Iris pigment epithelial cell (primary cell): ENCODE results near the gene ZNF737.
"Not testable (repeated sequence)": the region's sequence is repeated elsewhere in the genome, so short reads cannot be mapped to it uniquely, and the experiment has no call there.

Experiments
- DNase-seq: peaks from one replicate; pipeline ENCODE4 v3.0.0-alpha.2; 2011; ENCODE audit warnings: low read depth

ZNF737 gene

GRCh38 chr19:20565321-20566018 lies at the start of gene ZNF737:
TSS of gene ZNF737 (minus strand) at chr19:20565781. CDS start at chr19:20565640, 141 bp downstream.
- peak; percentile 96 for DNase-seq

DNA sequence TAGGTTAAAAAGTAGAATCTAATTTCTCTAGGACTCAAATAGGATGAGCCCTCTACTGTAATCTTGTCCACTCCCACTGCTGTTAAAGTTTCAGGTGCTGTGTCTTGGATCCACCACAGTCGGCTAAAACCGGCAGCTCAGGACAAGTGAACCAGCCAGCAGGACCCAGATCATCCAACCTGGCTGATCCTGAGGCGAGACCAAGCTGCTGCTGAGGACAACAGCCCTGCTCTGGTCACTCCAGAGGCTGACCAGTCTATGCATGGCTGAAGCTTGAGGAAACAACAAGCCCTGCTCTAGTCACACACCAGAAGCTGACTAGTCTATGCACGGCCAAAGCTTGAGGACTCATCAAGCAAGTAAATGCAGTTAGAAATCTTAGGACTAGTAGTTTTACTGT lies 49.4 kb upstream of the ZNF737 start:
- DNase-seq = not testable (repeated sequence)

DNA sequence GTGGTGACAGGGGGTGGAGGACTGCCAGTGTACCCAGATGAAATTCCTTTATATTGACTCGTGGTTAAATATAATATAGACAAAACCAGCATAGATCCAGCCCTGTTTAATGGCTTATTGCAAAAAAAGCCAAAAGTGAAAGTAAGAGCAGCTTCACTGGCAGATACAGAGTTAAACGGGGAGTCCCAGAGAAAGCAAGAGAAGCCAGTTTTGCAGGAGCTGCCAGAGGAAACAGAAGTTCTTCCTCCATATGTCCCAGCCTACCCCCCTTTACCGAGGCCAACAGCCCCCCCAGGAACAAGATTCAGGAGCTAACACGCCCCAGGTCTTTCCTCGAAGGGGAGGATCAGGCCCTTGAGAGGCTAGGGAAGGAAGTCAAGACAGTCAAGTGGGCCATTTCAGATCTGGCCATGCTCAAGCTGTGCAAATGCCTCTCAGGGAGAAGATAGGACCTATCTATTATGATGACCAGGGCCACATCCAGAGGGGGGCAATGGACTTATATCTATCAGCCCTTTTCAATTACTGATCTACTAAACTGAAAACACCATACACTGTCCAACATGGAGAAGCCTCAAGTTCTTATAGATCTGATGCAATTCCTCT lies 47.2 kb upstream of the ZNF737 start:
- DNase-seq = no peak

- no peak for DNase-seq
Observed at GRCh38 chr19:20611866-20612265, 46.3 kb upstream of the ZNF737 start.

DNA sequence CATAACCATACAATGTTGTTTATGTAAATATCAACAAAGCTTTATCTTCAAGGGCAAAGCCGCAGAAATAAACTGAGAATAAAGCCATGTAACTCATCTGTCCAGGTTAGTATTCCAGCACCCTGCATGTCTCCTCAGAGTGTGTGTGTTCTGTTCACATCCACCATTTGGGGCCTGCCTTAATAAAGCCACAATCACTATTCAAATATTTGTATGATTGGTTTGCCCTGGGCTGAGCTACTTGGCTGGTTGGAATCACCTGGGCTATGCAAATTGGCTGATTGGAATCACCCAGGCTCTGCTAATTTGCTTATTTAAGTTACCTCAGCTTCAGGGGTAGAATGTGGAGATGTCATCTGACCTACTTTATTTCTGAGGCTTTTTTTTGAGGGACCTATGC lies 42.4 kb upstream of the ZNF737 start:
- DNase-seq = no peak

DNA sequence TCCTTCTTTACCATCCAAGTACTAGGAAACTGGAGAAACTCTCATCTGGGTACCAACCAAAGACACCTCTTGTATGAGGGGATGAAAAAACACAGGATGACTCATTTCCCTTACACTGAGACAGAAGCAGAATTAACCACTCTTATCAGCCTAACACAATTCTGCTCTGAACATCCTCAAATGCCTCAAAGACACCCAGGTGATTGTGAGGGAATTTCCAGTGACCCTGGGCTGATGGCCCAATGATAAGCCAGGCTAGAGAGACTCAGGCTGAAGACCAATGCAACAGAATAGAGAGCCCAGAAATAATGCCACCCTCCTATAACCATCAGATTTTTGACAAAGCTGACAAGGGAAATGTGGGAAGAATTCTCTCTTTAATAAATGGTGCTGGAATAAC lies 7.0 kb downstream of the ZNF737 start:
- DNase-seq = peak; percentile 13

DNA sequence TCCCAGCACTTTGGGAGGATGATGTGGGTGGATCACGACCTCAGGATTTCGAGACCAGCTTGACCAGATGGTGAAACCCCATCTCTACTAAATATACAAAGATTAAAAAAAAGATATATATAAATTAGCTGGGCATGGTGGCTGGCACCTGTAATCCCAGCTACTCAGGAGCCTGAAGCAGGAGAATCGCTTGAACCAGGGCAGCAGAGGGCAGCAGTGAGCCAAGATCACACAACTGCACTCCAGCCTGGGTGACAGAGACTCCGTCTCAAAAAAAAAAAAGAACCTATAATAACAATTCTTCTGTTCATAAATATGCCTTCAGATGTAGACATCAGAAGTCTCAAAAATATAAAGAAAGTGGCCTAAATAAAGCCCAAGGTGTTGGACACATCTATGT lies 7.6 kb downstream of the ZNF737 start:
- DNase-seq = no peak

DNA sequence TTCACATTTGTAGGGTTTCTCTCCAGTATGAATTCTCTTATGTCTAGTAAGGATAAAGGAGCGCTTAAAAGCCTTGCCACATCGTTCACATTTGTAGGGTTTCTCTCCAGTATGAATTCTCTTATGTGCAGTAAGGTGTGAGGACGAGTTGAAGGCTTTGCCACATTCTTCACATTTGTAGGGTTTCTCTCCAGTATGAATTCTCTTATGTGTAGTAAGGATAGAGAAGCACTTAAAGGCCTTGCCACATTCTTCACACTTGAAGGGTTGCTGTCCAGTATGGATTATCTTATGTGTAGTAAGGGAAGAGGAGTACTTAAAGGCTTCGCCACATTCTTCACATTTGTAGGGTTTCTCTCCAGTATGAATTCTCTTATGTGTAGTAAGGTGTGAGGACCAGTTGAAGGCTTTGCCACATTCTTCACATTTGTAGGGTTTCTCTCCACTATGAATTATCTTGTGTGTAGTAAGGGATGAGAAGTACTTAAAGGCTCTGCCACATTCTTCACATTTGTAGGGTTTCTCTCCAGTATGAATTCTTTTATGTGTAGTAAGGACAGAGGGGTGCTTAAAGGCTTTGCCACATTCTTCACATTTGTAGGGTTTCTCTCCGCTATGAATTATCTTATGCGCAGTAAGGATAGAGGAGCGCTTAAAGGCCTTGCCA lies 20.8 kb downstream of the ZNF737 start:
- not testable (repeated sequence) for DNase-seq

GRCh38 chr19:20530303-20530702 lies 35.3 kb downstream of the ZNF737 start:
- not testable (repeated sequence) for DNase-seq

DNA sequence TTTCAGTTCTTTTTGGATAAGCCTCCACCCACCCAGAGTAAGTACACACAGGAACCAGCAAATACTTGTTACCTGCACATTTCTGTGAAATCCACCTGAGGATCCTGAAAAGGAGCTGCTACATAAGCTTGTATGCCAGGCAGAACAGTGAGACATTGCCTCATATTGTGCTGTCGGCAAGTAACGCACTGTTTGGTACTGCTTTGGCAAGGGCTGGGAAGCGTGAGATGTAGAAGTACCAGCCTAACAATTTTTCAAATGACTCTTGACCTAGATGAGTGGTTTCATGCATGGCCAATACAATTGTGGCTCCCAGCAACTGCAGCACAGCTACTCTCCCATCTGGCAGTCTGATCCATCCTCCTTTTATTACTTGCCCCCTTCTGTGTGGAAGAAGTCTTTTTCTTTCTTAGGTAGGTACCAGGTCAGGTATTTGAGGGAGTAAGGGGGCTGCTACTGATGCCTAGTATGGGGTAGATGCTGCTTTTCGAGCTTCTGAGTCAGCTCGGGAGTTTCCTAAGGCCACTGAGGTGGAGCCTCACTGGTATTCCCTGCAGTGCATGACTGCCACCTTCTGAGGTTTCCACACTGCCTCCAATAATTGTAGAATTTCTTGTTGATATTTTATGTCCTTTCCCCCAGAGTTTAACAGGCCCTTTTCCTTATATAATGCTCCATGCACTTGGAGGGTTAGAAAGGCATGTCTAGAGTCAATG lies 52.2 kb downstream of the ZNF737 start:
- no peak for DNase-seq

DNA sequence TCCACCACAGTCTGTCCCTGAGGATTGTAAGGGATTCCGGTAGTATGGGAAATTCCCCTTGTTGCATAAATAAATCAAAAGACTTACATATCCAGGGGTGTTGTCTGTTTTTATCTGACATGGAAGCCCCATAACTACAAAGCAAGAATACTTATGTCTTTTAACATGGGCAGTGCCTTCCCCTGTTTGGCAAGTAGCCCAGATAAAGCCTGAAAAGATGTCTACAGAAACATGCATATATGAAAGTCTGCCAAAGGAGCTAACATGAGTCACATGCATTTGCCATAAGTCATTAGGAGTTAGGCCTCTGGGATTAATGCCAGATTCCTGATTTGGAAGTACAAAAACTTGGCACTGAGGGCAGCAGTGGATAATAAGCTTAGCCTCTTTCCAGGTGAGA lies 62.1 kb downstream of the ZNF737 start:
- DNase-seq = peak; percentile 71
